IMR-90 (cell line): ENCODE data around the gene MDC1. TPM values are rescaled to one million over a fixed set of nuclear protein-coding genes. Genes with fewer than 3 reads are reported as not detected.
A peak's percentile ranks its signal among the peaks of the same experiment; 100 is the strongest.

Experiments
- ATAC-seq: fragments of 200-7000 bp; cut with Tn5 transposase; 2 replicates; pipeline ENCODE4 v1.9.1; 2020; ENCODE audit warnings: low read depth, mild to moderate bottlenecking, moderate library complexity
- BruUV-seq: library from RNA; stranded (reverse); fragments of 400-500 nt; replicated peaks from 2 replicates; lab custom pipeline; 2021; lab: Mats Ljungman, UMichigan
- CTCF ChIA-PET: fragments of 300-600 bp; formaldehyde crosslinking; extraction: SDS; loops from one replicate; lab custom pipeline; 2021; ENCODE audit warnings: antibody characterized with exemption; lab: Yijun Ruan, JAX
- POLR2A ChIA-PET: fragments of 300-600 bp; sonication (Branson Sonifier 250); formaldehyde crosslinking; loops from one replicate; lab custom pipeline; 2022; ENCODE audit warnings: antibody characterized with exemption; ENCODE audit not compliant: unreplicated experiment; lab: Charles Lee
- DNase-seq: peaks from one replicate; pipeline ENCODE4 v3.0.0; 2013
- H2AFZ ChIP-seq: replicated peaks from 2 replicates; pipeline ENCODE3; 2013; ENCODE audit warnings: low read length, mild to moderate bottlenecking; ENCODE audit not compliant: poor library complexity
- H2AK5ac ChIP-seq: 2 replicates; pipeline ENCODE4 v1.6.1; 2013; ENCODE audit warnings: low read depth, low read length, inconsistent platforms
- H2AK9ac ChIP-seq: replicated peaks from 2 replicates; pipeline ENCODE3; 2013; ENCODE audit warnings: mild to moderate bottlenecking, low read depth, low read length, moderate library complexity; ENCODE audit not compliant: poor library complexity
- H2BK120ac ChIP-seq: 2 replicates; pipeline ENCODE4 v1.6.1; 2013; ENCODE audit warnings: low read depth, low read length, inconsistent platforms
- H2BK15ac ChIP-seq: 3 replicates; pipeline ENCODE4 v1.6.1; 2013; ENCODE audit warnings: low read depth, low read length, inconsistent platforms
- H2BK20ac ChIP-seq: 2 replicates; pipeline ENCODE4 v1.6.1; 2013; ENCODE audit warnings: low read depth, mild to moderate bottlenecking, inconsistent platforms, low read length, moderate library complexity
- H2BK5ac ChIP-seq: 2 replicates; pipeline ENCODE4 v1.6.1; 2013; ENCODE audit warnings: mild to moderate bottlenecking, low read depth, low read length, inconsistent platforms; ENCODE audit not compliant: poor library complexity, severe bottlenecking
- H3K14ac ChIP-seq: replicated peaks from 2 replicates; pipeline ENCODE4 v1.6.1; 2013; ENCODE audit warnings: low read depth, low read length, inconsistent platforms
- H3K18ac ChIP-seq: 2 replicates; pipeline ENCODE4 v1.6.1; 2013; ENCODE audit warnings: low read depth, low read length, control low read depth
- H3K23ac ChIP-seq: 2 replicates; pipeline ENCODE4 v1.6.1; 2013; ENCODE audit warnings: low read depth, low read length, inconsistent platforms
- H3K27ac ChIP-seq: 2 replicates; pipeline ENCODE4 v1.5.1; 2013; ENCODE audit warnings: mild to moderate bottlenecking, control low read depth, low read length; ENCODE audit not compliant: insufficient read depth
- H3K27me3 ChIP-seq: 2 replicates; pipeline ENCODE4 v1.6.1; 2013; ENCODE audit warnings: low read length; ENCODE audit not compliant: control insufficient read depth, insufficient read depth
- H3K36me3 ChIP-seq: 2 replicates; pipeline ENCODE4 v1.6.1; 2013; ENCODE audit warnings: low read length, mixed read lengths; ENCODE audit not compliant: control insufficient read depth, insufficient read depth
- H3K4ac ChIP-seq: 2 replicates; pipeline ENCODE4 v1.6.1; 2013; ENCODE audit warnings: low read depth, low read length, inconsistent platforms
- H3K4me1 ChIP-seq: 2 replicates; pipeline ENCODE4 v1.6.1; 2013; ENCODE audit warnings: low read length, mixed read lengths; ENCODE audit not compliant: control insufficient read depth, insufficient read depth
- H3K4me2 ChIP-seq: 2 replicates; pipeline ENCODE4 v1.6.1; 2013; ENCODE audit warnings: low read depth, mild to moderate bottlenecking, control low read depth, low read length, moderate library complexity
- H3K4me3 ChIP-seq: 2 replicates; pipeline ENCODE4 v1.5.1; 2013; ENCODE audit warnings: low read depth, mild to moderate bottlenecking, control low read depth, low read length, moderate library complexity; ENCODE audit not compliant: insufficient read depth
- H3K56ac ChIP-seq: 2 replicates; pipeline ENCODE4 v1.6.1; 2013; ENCODE audit warnings: low read length, inconsistent platforms; ENCODE audit not compliant: insufficient read depth; ENCODE audit errors: extremely low read depth
- H3K79me1 ChIP-seq, 2 experiments: 2 replicates each; pipeline ENCODE4 v1.6.1; 2013; ENCODE audit warnings: low read length in 2 of 2, inconsistent platforms in 1 of 2, low read depth in 1 of 2
- H3K9ac ChIP-seq: 2 replicates; pipeline ENCODE4 v1.6.1; 2013; ENCODE audit warnings: low read depth, low read length, control low read depth
- H3K9me1 ChIP-seq: 2 replicates; pipeline ENCODE4 v1.6.1; 2013; ENCODE audit warnings: low read length, inconsistent platforms; ENCODE audit not compliant: insufficient read depth
- H3K9me3 ChIP-seq: 2 replicates; pipeline ENCODE4 v1.6.1; 2013; ENCODE audit warnings: low read length; ENCODE audit not compliant: control insufficient read depth, insufficient read depth
- H4K20me1 ChIP-seq: 2 replicates; pipeline ENCODE4 v1.6.1; 2013; ENCODE audit warnings: low read length, inconsistent platforms; ENCODE audit not compliant: insufficient read depth
- H4K5ac ChIP-seq: 2 replicates; pipeline ENCODE4 v1.6.1; 2013; ENCODE audit warnings: mild to moderate bottlenecking, low read depth, low read length, control low read depth
- H4K8ac ChIP-seq, 2 experiments: 2 replicates each; pipeline ENCODE4 v1.6.1; 2013; ENCODE audit warnings: low read depth in 2 of 2, low read length in 2 of 2, control low read depth in 1 of 2, inconsistent platforms in 1 of 2
- H4K91ac ChIP-seq: 2 replicates; pipeline ENCODE4 v1.6.1; 2013; ENCODE audit warnings: low read depth, low read length, inconsistent platforms; ENCODE audit not compliant: insufficient read depth
- BHLHE40 ChIP-seq: fragments of 150-350 bp; IDR thresholded peaks from 2 replicates; pipeline ENCODE4 v1.6.1; 2016; ENCODE audit warnings: mild to moderate bottlenecking, low read depth, low read length
- CHD1 ChIP-seq: IDR thresholded peaks from 2 replicates; pipeline ENCODE4 v1.6.1; 2012; ENCODE audit warnings: low read depth, low read length, improper control_type of control experiment
- CTCF ChIP-seq: conservative IDR thresholded peaks from 2 replicates; pipeline ENCODE4 v1.5.1; 2012; ENCODE audit warnings: mild to moderate bottlenecking, low read depth, low read length, improper control_type of control experiment
- FOS ChIP-seq: fragments of 150-350 bp; IDR thresholded peaks from 2 replicates; pipeline ENCODE4 v1.6.1; 2016; ENCODE audit warnings: low read depth, low read length
- MAZ ChIP-seq: IDR thresholded peaks from 2 replicates; pipeline ENCODE4 v1.6.1; 2012; ENCODE audit warnings: low read depth, mild to moderate bottlenecking, low read length, improper control_type of control experiment, moderate library complexity, borderline replicate concordance
- MXI1 ChIP-seq: IDR thresholded peaks from 2 replicates; pipeline ENCODE4 v1.6.1; 2012; ENCODE audit warnings: low read depth, mild to moderate bottlenecking, low read length, moderate library complexity, borderline replicate concordance
- POLR2A ChIP-seq: IDR thresholded peaks from 2 replicates; pipeline ENCODE4 v1.6.1; 2012; ENCODE audit warnings: mild to moderate bottlenecking, low read depth, low read length
- USF2 ChIP-seq: fragments of 150-350 bp; IDR thresholded peaks from 2 replicates; pipeline ENCODE4 v1.6.1; 2017; ENCODE audit warnings: mild to moderate bottlenecking, antibody characterized with exemption, low read length, low read depth
- WGBS, 2 experiments: methylation state at CpG; one replicate each; pipeline versions ENCODE4 v1.1.5 to v1.1.7; 2013; ENCODE audit warnings: missing lambda C conversion rate in 2 of 2; ENCODE audit not compliant: insufficient read length in 1 of 2; ENCODE audit errors: extremely low coverage in 2 of 2; 5-methylcytosine and 5-hydroxymethylcytosine counted together
- dilution Hi-C: fragments of 300-500 bp; cut with HindIII; formaldehyde crosslinking; loops from one replicate; pipeline ENCODE4 v1.14.3; 2018; ENCODE audit warnings: low sequenced_read_pairs; ENCODE audit not compliant: unreplicated experiment
- in situ Hi-C: fragments of 300-500 bp; cut with MboI; formaldehyde crosslinking; loops from 3 replicates; pipeline ENCODE4 v1.14.3; 2019; ENCODE audit warnings: low sequenced_read_pairs, inconsistent platforms, mixed read lengths
- intact Hi-C: fragments of 100-400 bp; cut with micrococcal nuclease; formaldehyde crosslinking; loops from 2 replicates; pipeline ENCODE4 v1.10.0; 2022
- polyA plus RNA-seq, 3 experiments: library from polyadenylated mRNA; depleted of rRNA; stranded (reverse); fragments of >200 nt; gene quantifications; 2 replicates each; pipeline ENCODE4 v1.2.3, GENCODE V29; 2012; ENCODE audit warnings: low replicate concordance in 1 of 3
- total RNA-seq: library from RNA; depleted of rRNA; stranded (reverse); fragments of >200 nt; gene quantifications from 2 replicates; pipeline ENCODE4 v1.2.3, GENCODE V29; 2012

MDC1 gene
- total and polyA plus RNA-seq, 2 of the 4 experiments (the other 2 are of a cell fraction): 4.5 to 12.1 TPM

GRCh38 chr6:30690403-30691207, 26.5 kb downstream of the MDC1 start, which contains the start of gene NRM:
TSS of gene NRM (minus strand) at chr6:30690984. CDS start at chr6:30690974, 10 bp downstream.
- peak within 1 kb of the TSS; percentile 93 for H3K56ac ChIP-seq
- peak within 1 kb of the TSS; percentile 90; the same call in 2 of the 3 replicates for H2BK15ac ChIP-seq
- H2AK9ac ChIP-seq: peak within 1 kb of the TSS; percentile 98
- peak within 1 kb of the TSS; percentile 60 for H4K5ac ChIP-seq
- H3K36me3 ChIP-seq: peaks cover under 1% of the 10 kb centered on the region; the same call in 1 of the 2 replicates
- no peaks in the 10 kb centered on the region for H3K9me3 ChIP-seq
- no TSS peak for BruUV-seq
- H2AFZ ChIP-seq: peak within 1 kb of the TSS; percentile 98
- DNase-seq (peak; percentile 87), ATAC-seq (peak; percentile 58)
- peak within 1 kb of the TSS; percentile 96 for H2BK5ac ChIP-seq
- H3K79me1 ChIP-seq: peaks cover 18 to 37% of the 10 kb centered on the region in 2 experiments; a peak in 3 of 4 replicates
- H3K14ac ChIP-seq: peak within 1 kb of the TSS; percentile 99
- H4K20me1 ChIP-seq: peaks cover 7% of the 10 kb centered on the region; the same call in 1 of the 2 replicates
- peak within 1 kb of the TSS; percentile 96 for H4K91ac ChIP-seq
- peak within 1 kb of the TSS; percentile 97 for H3K9ac ChIP-seq
- peak within 1 kb of the TSS; percentile 98 for H2AK5ac ChIP-seq
- peak within 1 kb of the TSS; percentile 98 for H3K23ac ChIP-seq
- POLR2A ChIA-PET: interaction anchor here (0.5 to 1.5 kb wide), 3 partner anchors 28 to 100 kb away, joined by 3 to 5 read pairs (median 3); no protein-coding TSS in a partner anchor
- H3K4ac ChIP-seq: peak within 1 kb of the TSS; percentile 99
- TF ChIP-seq BHLHE40 (peak; percentile 59; the same call in 1 of the 2 replicates), MAZ (peak; percentile 90; the same call in 1 of the 2 replicates), USF2 (0 out of 2 replicates have a peak, but pooled peaks have one; percentile 4), POLR2A (peak; percentile 64; the same call in 1 of the 2 replicates), FOS (no peak), CHD1 (no peak), MXI1 (peak; percentile 77), CTCF (no peak)
- dilution Hi-C loops (no loop called here), in situ Hi-C loops (no loop called here), intact Hi-C loops (loop anchor here (1.0 kb wide), 1 partner anchor 27 kb away; the partner anchor contains the start of gene MDC1)
- peaks cover 21% of the 10 kb centered on the region for H3K4me1 ChIP-seq
- 0% methylated on average over 13 of the region's 40 CpGs; no CpG with 5 or more reads in 1 of the 2 experiments for WGBS, 2 experiments
- peak within 1 kb of the TSS; percentile 97 for H2BK120ac ChIP-seq
- H3K27ac ChIP-seq: peak within 1 kb of the TSS; percentile 99
- peak within 1 kb of the TSS; percentile 89 for H3K4me2 ChIP-seq
- H3K4me3 ChIP-seq: peak within 1 kb of the TSS; percentile 89
- H2BK20ac ChIP-seq: peak within 1 kb of the TSS; percentile 63; the same call in 1 of the 2 replicates
- peak within 1 kb of the TSS; percentile 62 to 90 for H4K8ac ChIP-seq
- H3K18ac ChIP-seq: peak within 1 kb of the TSS; percentile 93
- H3K27me3 ChIP-seq: no peaks in the 10 kb centered on the region
- H3K9me1 ChIP-seq: peaks cover 13% of the 10 kb centered on the region
- CTCF ChIA-PET: interaction anchor here (0.6 to 1.2 kb wide), 2 partner anchors 11 to 33 kb away, joined by 3 to 4 read pairs; no protein-coding TSS in a partner anchor
